HepG2 (cell line): ENCODE measurements around the gene APOL2. TPM values are rescaled to one million over a fixed set of nuclear protein-coding genes. Genes with fewer than 3 reads are reported as not detected.

ENCODE experiments used
- ATAC-seq: fragments of 200-7000 bp; cut with Tn5 transposase; 3 replicates; pipeline ENCODE4 v1.9.1; 2020; ENCODE audit warnings: mild to moderate bottlenecking, moderate library complexity
- BruUV-seq: library from RNA; stranded (reverse); fragments of 400-500 nt; replicated peaks from 2 replicates; lab custom pipeline; 2021; lab: Mats Ljungman, UMichigan
- CTCF ChIA-PET: fragments of 300-600 bp; formaldehyde crosslinking; extraction: SDS; loops from one replicate; lab custom pipeline; 2021; ENCODE audit warnings: low total read pairs, inconsistent platforms, low intra/inter-chr PET ratio; lab: Yijun Ruan, JAX
- POLR2A ChIA-PET: fragments of 350-600 bp; sonication (Branson Sonifier 250); formaldehyde crosslinking; loops from one replicate; lab custom pipeline; 2020; ENCODE audit warnings: antibody characterized with exemption, inconsistent platforms; lab: Yijun Ruan, JAX
- DNase-seq: peaks from one replicate; pipeline ENCODE4 v3.0.0-alpha.2; 2015; ENCODE audit warnings: low spot score
- FAIRE-seq: peaks from 3 replicates; lab custom pipeline; 2011; peaks lifted over from hg19 to GRCh38; lab: Jason Lieb, UNC
- H2AFZ ChIP-seq: one replicate; pipeline ENCODE4 v1.6.1; 2011; ENCODE audit warnings: low read length, inconsistent platforms
- H3K27ac ChIP-seq: fragments of 300-600 bp; 3 replicates; pipeline ENCODE4 v1.8.0; 2011; ENCODE audit warnings: mixed run types, mild to moderate bottlenecking, mixed read lengths, low read length, inconsistent platforms; ENCODE audit not compliant: insufficient read depth; ENCODE audit errors: extremely low read length
- H3K27me3 ChIP-seq, 2 experiments: fragments of 200-600 bp in 1 of 2; 2 replicates in 1 of 2; 3 replicates in 1 of 2; pipeline versions ENCODE4 v1.6.0 to v1.8.0; 2011; ENCODE audit warnings: low read length in 2 of 2, mild to moderate bottlenecking in 2 of 2, moderate library complexity in 2 of 2, inconsistent platforms in 1 of 2; ENCODE audit not compliant: insufficient read depth in 2 of 2, control insufficient read depth in 1 of 2
- H3K36me3 ChIP-seq, 2 experiments: fragments of 200-600 bp in 1 of 2; replicated peaks in 1 of 2; 2 replicates in 1 of 2; 3 replicates in 1 of 2; pipeline versions ENCODE4 v1.5.1 to v1.8.0; 2011; ENCODE audit warnings: low read length in 2 of 2, inconsistent platforms in 1 of 2; ENCODE audit not compliant: insufficient read depth in 2 of 2, control insufficient read depth in 1 of 2
- H3K4me1 ChIP-seq: 2 replicates; pipeline ENCODE4 v1.5.1; 2012; ENCODE audit warnings: low read length, inconsistent platforms; ENCODE audit not compliant: insufficient read depth
- H3K4me2 ChIP-seq: 2 replicates; pipeline ENCODE4 v1.6.0; 2011; ENCODE audit warnings: low read depth, low read length, inconsistent platforms
- H3K4me3 ChIP-seq, 3 experiments: fragments of 200-600 bp in 1 of 3; sonication (generic), shearing (Covaris generic) in 1 of 3; replicated peaks in 1 of 3; 2 replicates each; pipeline ENCODE4 v1.5.1; 2011 to 2016; ENCODE audit warnings: low read length in 3 of 3, inconsistent platforms in 2 of 3, low read depth in 2 of 3, mild to moderate bottlenecking in 2 of 3, control low read depth in 1 of 3, mixed read lengths in 1 of 3; ENCODE audit not compliant: insufficient read depth in 1 of 3
- H3K79me2 ChIP-seq: one replicate; pipeline ENCODE4 v1.6.1; 2011; ENCODE audit warnings: low read length, inconsistent platforms; ENCODE audit not compliant: insufficient read depth
- H3K9ac ChIP-seq: 2 replicates; pipeline ENCODE4 v1.6.0; 2011; ENCODE audit warnings: mild to moderate bottlenecking, low read depth, low read length, inconsistent platforms; ENCODE audit not compliant: insufficient read depth
- H3K9me3 ChIP-seq: 2 replicates; pipeline ENCODE4 v1.5.1; 2012; ENCODE audit warnings: mild to moderate bottlenecking, low read length
- H4K20me1 ChIP-seq: 2 replicates; pipeline ENCODE4 v1.6.0; 2011; ENCODE audit warnings: inconsistent platforms, mild to moderate bottlenecking, low read length, moderate library complexity; ENCODE audit not compliant: insufficient read depth
- ARNTL ChIP-seq: sonication (generic); formaldehyde crosslinking; IDR thresholded peaks from 2 replicates; pipeline ENCODE4 v1.4.0; 2020; ENCODE audit warnings: mild to moderate bottlenecking, missing genetic modification reagents
- KDM2A ChIP-seq: sonication (generic); formaldehyde crosslinking; IDR thresholded peaks from 2 replicates; pipeline ENCODE4 v1.4.0; 2020; ENCODE audit warnings: low read depth, missing genetic modification reagents, borderline replicate concordance
- LBX2 ChIP-seq: sonication (generic); formaldehyde crosslinking; IDR thresholded peaks from 2 replicates; pipeline ENCODE4 v1.5.0; 2020; ENCODE audit warnings: missing genetic modification reagents, mild to moderate bottlenecking, borderline replicate concordance
- MXD1 ChIP-seq: sonication (generic); formaldehyde crosslinking; IDR thresholded peaks from 2 replicates; pipeline ENCODE4 v1.4.0; 2020; ENCODE audit warnings: mild to moderate bottlenecking, missing genetic modification reagents
- NBN ChIP-seq: fragments of 450-650 bp; conservative IDR thresholded peaks from 2 replicates; pipeline ENCODE4 v1.6.1; 2017
- NFYC ChIP-seq: IDR thresholded peaks from 2 replicates; pipeline ENCODE4 v1.6.1; 2016; ENCODE audit warnings: missing genetic modification reagents, missing compliant biosample characterization
- RERE ChIP-seq: IDR thresholded peaks from 2 replicates; pipeline ENCODE4 v1.6.1; 2016; ENCODE audit warnings: low read depth, missing genetic modification reagents, missing compliant biosample characterization
- TGIF2 ChIP-seq: IDR thresholded peaks from 2 replicates; pipeline ENCODE4 v1.6.1; 2016; ENCODE audit warnings: control low read depth, missing compliant biosample characterization
- THAP8 ChIP-seq: sonication (generic); formaldehyde crosslinking; IDR thresholded peaks from 2 replicates; pipeline ENCODE4 v1.5.1; 2020; ENCODE audit warnings: missing genetic modification reagents, mild to moderate bottlenecking, borderline replicate concordance
- WIZ ChIP-seq: sonication (generic); formaldehyde crosslinking; IDR thresholded peaks from 2 replicates; pipeline ENCODE4 v1.5.1; 2020; ENCODE audit warnings: mild to moderate bottlenecking, missing genetic modification reagents
- ZBTB38 ChIP-seq: sonication (generic); formaldehyde crosslinking; IDR thresholded peaks from 2 replicates; pipeline ENCODE4 v1.5.1; 2020; ENCODE audit warnings: mild to moderate bottlenecking, missing genetic modification reagents
- ZNF235 ChIP-seq: sonication (generic); formaldehyde crosslinking; IDR thresholded peaks from 2 replicates; pipeline ENCODE4 v1.8.1; 2023; ENCODE audit warnings: mild to moderate bottlenecking, missing genetic modification reagents, borderline replicate concordance
- WGBS: methylation state at CpG from one replicate; pipeline ENCODE4 v1.1.6; 2017; ENCODE audit warnings: low lambda C conversion rate; 5-methylcytosine and 5-hydroxymethylcytosine counted together
- in situ Hi-C: cut with HindIII; loops from 2 replicates; pipeline ENCODE4 v1.10.0; 2017; ENCODE audit warnings: low pct_unique_long_range_greater_than_20kb; ENCODE audit not compliant: extremely low pct_ligation_motif_present
- intact Hi-C: fragments of 100-400 bp; cut with micrococcal nuclease; formaldehyde crosslinking; loops from one replicate; pipeline ENCODE4 v1.10.0; 2022; ENCODE audit not compliant: unreplicated experiment
- polyA plus RNA-seq, 8 experiments: library from polyadenylated mRNA; depleted of rRNA in 3 of 8; stranded (reverse) in 7 of 8; unstranded in 1 of 8; fragments of >200 nt; fragmentation: Illumina TruSeq in 4 of 8; extraction: Trizol in 4 of 8; gene quantifications; 2 replicates each; pipeline versions ENCODE4 v1.2.1 to v1.2.3, GENCODE V29; 2011 to 2016; ENCODE audit warnings: low read depth in 4 of 8, missing spikeins in 1 of 8, mixed read lengths in 1 of 8; ENCODE audit not compliant: insufficient read depth in 1 of 8
- total RNA-seq, 5 experiments: library from RNA; depleted of rRNA; stranded (reverse); fragments of >200 nt; fragmentation: Illumina TruSeq; extraction: Trizol; gene quantifications; 2 replicates each; pipeline ENCODE4 v1.2.3, GENCODE V29; 2016; ENCODE audit warnings: low read depth in 1 of 5

Gene APOL2
- total and polyA plus RNA-seq, 2 of the 13 experiments (the other 11 are each of a cell fraction or from before 2014, with no cell fraction given) = 28.7 to 51.2 TPM

- Histone ChIP-seq H3K27ac (no peak overlapping the region), H3K79me2 (peaks cover 34% of the 10 kb centered on the region), H3K9me3 (no peaks in the 10 kb centered on the region), H3K4me2 (no peak overlapping the region), H3K27me3 (no peaks in the 10 kb centered on the region; a peak in 1 of 5 replicates), H3K9ac (no peak overlapping the region), H4K20me1 (no peaks in the 10 kb centered on the region), H3K4me3 (no peak overlapping the region), H2AFZ (no peak overlapping the region), H3K36me3 (peaks cover 9 to 59% of the 10 kb centered on the region in 2 experiments), H3K4me1 (peaks cover 84% of the 10 kb centered on the region)
- intact Hi-C loops = no loop called here
- in situ Hi-C loops = no loop called here
- ATAC-seq (no peak), DNase-seq (no peak), FAIRE-seq (no peak)
- POLR2A ChIA-PET = no interaction called here
- TF ChIP-seq TGIF2 (CRISPR knock-in tag) (no peak), NBN (no peak), MXD1 (CRISPR knock-in tag) (no peak), ZNF235 (CRISPR knock-in tag) (no peak), ZBTB38 (CRISPR knock-in tag) (no peak), THAP8 (CRISPR knock-in tag) (no peak)
- CTCF ChIA-PET = no interaction called here
- no TSS peak for BruUV-seq
- 75% methylated on average over 8 of the region's 8 CpGs for WGBS
Observed at GRCh38 chr22:36257308-36257707, 18.0 kb upstream of the APOL2 start.

- ChIA-PET CTCF (no interaction called here), POLR2A (no interaction called here)
- Histone ChIP-seq H3K9ac (no peak overlapping the region), H3K79me2 (peaks cover 34% of the 10 kb centered on the region), H3K9me3 (no peaks in the 10 kb centered on the region), H3K4me3 (no peak overlapping the region), H2AFZ (no peak overlapping the region), H4K20me1 (no peaks in the 10 kb centered on the region), H3K36me3 (peaks cover 8 to 57% of the 10 kb centered on the region in 2 experiments), H3K4me1 (peaks cover 84% of the 10 kb centered on the region), H3K27ac (no peak overlapping the region), H3K4me2 (peak overlapping the region; percentile 31; the same call in 1 of the 2 replicates), H3K27me3 (no peaks in the 10 kb centered on the region; a peak in 1 of 5 replicates)
- no peak for ATAC-seq
- BruUV-seq = no TSS peak
- no peak for DNase-seq
- no peak for TF ChIP-seq WIZ (CRISPR knock-in tag)
- TF ChIP-seq KDM2A (CRISPR knock-in tag) = no peak
- no peak for TF ChIP-seq ARNTL (CRISPR knock-in tag)
- TF ChIP-seq LBX2 (CRISPR knock-in tag) = no peak
- no peak for TF ChIP-seq RERE
- no peak for TF ChIP-seq NFYC (CRISPR knock-in tag)
- WGBS = 100% methylated on average over 2 of the region's 3 CpGs
- no peak for FAIRE-seq
- intact Hi-C loops (no loop called here), in situ Hi-C loops (no loop called here)
Observed at GRCh38 chr22:36256478-36256877, 17.2 kb upstream of the APOL2 start.
